HG03521 (cell line): Measurements from ENCODE around the gene CCDC197.

ENCODE experiments used
- ATAC-seq: cut with Tn5 transposase; IDR thresholded peaks from one replicate; pipeline ENCODE4 v1.9.1; 2021; ENCODE audit warnings: mild to moderate bottlenecking, moderate library complexity; ENCODE audit not compliant: unreplicated experiment

The CCDC197 gene

GRCh38 chr14:94040796-94041195 lies 43.7 kb downstream of the CCDC197 start:
- no peak for ATAC-seq

GRCh38 chr14:94041551-94042346 lies 44.6 kb downstream of the CCDC197 start:
- no peak for ATAC-seq

- no peak for ATAC-seq
These were observed 45.5 kb downstream of the CCDC197 start for GRCh38 chr14:94042433-94043091.

GRCh38 chr14:94043111-94043755 lies 46.1 kb downstream of the CCDC197 start:
- ATAC-seq: no peak

- ATAC-seq: no peak
These were observed 46.8 kb downstream of the CCDC197 start for GRCh38 chr14:94043756-94044475.

GRCh38 chr14:94044476-94045091 lies 47.5 kb downstream of the CCDC197 start:
- ATAC-seq: no peak

GRCh38 chr14:94045101-94045500 lies 48.0 kb downstream of the CCDC197 start:
- ATAC-seq: no peak

- no peak for ATAC-seq
These were observed 48.7 kb downstream of the CCDC197 start for GRCh38 chr14:94045563-94046345.

GRCh38 chr14:94046696-94047250 lies 49.7 kb downstream of the CCDC197 start:
- ATAC-seq: no peak

GRCh38 chr14:94047581-94047980 lies 50.5 kb downstream of the CCDC197 start:
- ATAC-seq: no peak

GRCh38 chr14:94048691-94049624 lies 51.9 kb downstream of the CCDC197 start:
- no peak for ATAC-seq

GRCh38 chr14:94049625-94050023 lies 52.5 kb downstream of the CCDC197 start:
- no peak for ATAC-seq

- ATAC-seq: no peak
These were observed 53.3 kb downstream of the CCDC197 start for GRCh38 chr14:94050231-94050880.

- ATAC-seq: no peak
These were observed 54.0 kb downstream of the CCDC197 start for GRCh38 chr14:94051115-94051514.

GRCh38 chr14:94051779-94052178 lies 54.7 kb downstream of the CCDC197 start:
- ATAC-seq: no peak

GRCh38 chr14:94052199-94052598 lies 55.1 kb downstream of the CCDC197 start:
- no peak for ATAC-seq

- no peak for ATAC-seq
These were observed 55.6 kb downstream of the CCDC197 start for GRCh38 chr14:94052662-94053061.

GRCh38 chr14:94054401-94054800 lies 57.3 kb downstream of the CCDC197 start:
- no peak for ATAC-seq
